CD4-positive, alpha-beta T cell treated with Interleukin-17A for 1 hour (primary cell): ENCODE measurements around the gene ADGRV1.
"Not testable (repeated sequence)": the region's sequence is repeated elsewhere in the genome, so short reads cannot be mapped to it uniquely, and the experiment has no call there.

Source experiments
- DNase-seq: peaks from one replicate; pipeline ENCODE4 v3.0.0-alpha.2; 2020

The ADGRV1 gene

GRCh38 chr5:90962481-90962880, 403.9 kb downstream of the ADGRV1 start:
- DNase-seq = no peak

- DNase-seq = no peak
These were observed 406.6 kb downstream of the ADGRV1 start for GRCh38 chr5:90965110-90965685.

- DNase-seq = no peak
These were observed 408.8 kb downstream of the ADGRV1 start for GRCh38 chr5:90967443-90967842.

GRCh38 chr5:90967851-90968250, 409.3 kb downstream of the ADGRV1 start:
- DNase-seq = no peak

GRCh38 chr5:90968319-90968718, 409.7 kb downstream of the ADGRV1 start:
- no peak for DNase-seq

- not testable (repeated sequence) for DNase-seq
These were observed 411.3 kb downstream of the ADGRV1 start for GRCh38 chr5:90969945-90970344.

- no peak for DNase-seq
These were observed 422.6 kb downstream of the ADGRV1 start for GRCh38 chr5:90981177-90981576.

- DNase-seq = no peak
These were observed 423.2 kb downstream of the ADGRV1 start for GRCh38 chr5:90981821-90982220.

GRCh38 chr5:90982576-90982975, 424.0 kb downstream of the ADGRV1 start:
- DNase-seq = no peak

- DNase-seq = no peak
These were observed 424.6 kb downstream of the ADGRV1 start for GRCh38 chr5:90983148-90983547.

GRCh38 chr5:90983711-90984124, 425.1 kb downstream of the ADGRV1 start:
- DNase-seq = no peak

- DNase-seq = no peak
These were observed 426.7 kb downstream of the ADGRV1 start for GRCh38 chr5:90985341-90985740.

GRCh38 chr5:90987726-90988125, 429.1 kb downstream of the ADGRV1 start:
- no peak for DNase-seq

- DNase-seq = no peak
These were observed 432.6 kb downstream of the ADGRV1 start for GRCh38 chr5:90991201-90991600.

- DNase-seq = no peak
These were observed 436.2 kb downstream of the ADGRV1 start for GRCh38 chr5:90994796-90995195.

- DNase-seq = no peak
These were observed 437.5 kb downstream of the ADGRV1 start for GRCh38 chr5:90996089-90996488.

GRCh38 chr5:90997082-90997481, 438.5 kb downstream of the ADGRV1 start:
- no peak for DNase-seq

- no peak for DNase-seq
These were observed 442.1 kb downstream of the ADGRV1 start for GRCh38 chr5:91000743-91001142.

GRCh38 chr5:91006713-91007112, 448.1 kb downstream of the ADGRV1 start:
- no peak for DNase-seq

- no peak for DNase-seq
These were observed 448.7 kb downstream of the ADGRV1 start for GRCh38 chr5:91007251-91007650.

GRCh38 chr5:91007780-91008402, 449.3 kb downstream of the ADGRV1 start:
- DNase-seq = no peak

- DNase-seq = no peak
These were observed 451.5 kb downstream of the ADGRV1 start for GRCh38 chr5:91010090-91010489.

- no peak for DNase-seq
These were observed 452.4 kb downstream of the ADGRV1 start for GRCh38 chr5:91011029-91011428.

- DNase-seq = not testable (repeated sequence)
These were observed 454.3 kb downstream of the ADGRV1 start for GRCh38 chr5:91012867-91013266.

- DNase-seq = no peak
These were observed 457.7 kb downstream of the ADGRV1 start for GRCh38 chr5:91016322-91016721.
